Chondrocyte (in vitro differentiated cells): ENCODE data around the gene NPAS3. TPM values are rescaled to one million over a fixed set of nuclear protein-coding genes. Genes with fewer than 3 reads are reported as not detected.
A peak's percentile ranks its signal among the peaks of the same experiment; 100 is the strongest.

ENCODE experiments used
- DNase-seq: peaks from one replicate; pipeline ENCODE4 v3.0.0; 2021; ENCODE audit warnings: mixed read lengths, low spot score
- H3K27ac Mint-ChIP-seq: one replicate; pipeline ENCODE4 v1.8.0; 2021; ENCODE audit warnings: mild to moderate bottlenecking, moderate library complexity, mixed read lengths; ENCODE audit not compliant: unreplicated experiment
- H3K27me3 Mint-ChIP-seq: 2 replicates; pipeline ENCODE4 v1.8.0; 2021; ENCODE audit warnings: low read depth, mixed read lengths
- H3K36me3 Mint-ChIP-seq: 2 replicates; pipeline ENCODE4 v1.8.0; 2021; ENCODE audit warnings: low read depth, mixed read lengths
- H3K4me1 Mint-ChIP-seq: 2 replicates; pipeline ENCODE4 v1.8.0; 2021; ENCODE audit warnings: low read depth, mild to moderate bottlenecking, mixed read lengths
- H3K4me3 Mint-ChIP-seq: one replicate; pipeline ENCODE4 v1.8.0; 2021; ENCODE audit warnings: mild to moderate bottlenecking, moderate library complexity, mixed read lengths; ENCODE audit not compliant: unreplicated experiment
- H3K9me3 Mint-ChIP-seq: 2 replicates; pipeline ENCODE4 v1.8.0; 2021; ENCODE audit warnings: low read depth, mixed read lengths
- CTCF ChIP-seq: fragments of 200-600 bp; sonication (generic); IDR thresholded peaks from 2 replicates; pipeline ENCODE4 v1.5.0; 2021; ENCODE audit warnings: antibody characterized with exemption, mild to moderate bottlenecking, moderate library complexity
- total RNA-seq: library from RNA; stranded (reverse); gene quantifications from 3 replicates; pipeline ENCODE4 v1.2.1, GENCODE V29; 2021

Gene NPAS3
- total RNA-seq, 1 donor from 2014 or later, result 2.6 TPM

GRCh38 chr14:33704481-33704880 lies 765.8 kb downstream of the NPAS3 start:
- H3K36me3 Mint-ChIP-seq, result no peaks in the 10 kb centered on the region
- peaks cover 8% of the 10 kb centered on the region for H3K9me3 Mint-ChIP-seq
- DNase-seq, result no peak
- H3K27ac Mint-ChIP-seq, result no peak overlapping the region
- peaks cover 12% of the 10 kb centered on the region for H3K4me1 Mint-ChIP-seq
- no peak overlapping the region for H3K4me3 Mint-ChIP-seq
- no peak for TF ChIP-seq CTCF
- no peaks in the 10 kb centered on the region for H3K27me3 Mint-ChIP-seq

GRCh38 chr14:33705490-33705889 lies 766.8 kb downstream of the NPAS3 start:
- Mint-ChIP-seq H3K4me1 (peaks cover 12% of the 10 kb centered on the region), H3K27me3 (no peaks in the 10 kb centered on the region), H3K9me3 (peaks cover 8% of the 10 kb centered on the region), H3K27ac (no peak overlapping the region), H3K4me3 (no peak overlapping the region), H3K36me3 (no peaks in the 10 kb centered on the region)
- TF ChIP-seq CTCF, result no peak
- DNase-seq, result no peak

- Mint-ChIP-seq H3K27ac (peak overlapping the region; percentile 60), H3K9me3 (no peaks in the 10 kb centered on the region), H3K4me1 (peaks cover 12% of the 10 kb centered on the region), H3K27me3 (no peaks in the 10 kb centered on the region), H3K36me3 (no peaks in the 10 kb centered on the region), H3K4me3 (no peak overlapping the region)
- no peak for TF ChIP-seq CTCF
- no peak for DNase-seq
These were observed 769.0 kb downstream of the NPAS3 start for GRCh38 chr14:33707716-33708115.

- Mint-ChIP-seq H3K9me3 (no peaks in the 10 kb centered on the region), H3K27ac (no peak overlapping the region), H3K4me3 (no peak overlapping the region), H3K36me3 (no peaks in the 10 kb centered on the region), H3K4me1 (peaks cover 12% of the 10 kb centered on the region), H3K27me3 (no peaks in the 10 kb centered on the region)
- no peak for DNase-seq
- TF ChIP-seq CTCF, result no peak
These were observed 770.6 kb downstream of the NPAS3 start for GRCh38 chr14:33709283-33709682.

GRCh38 chr14:33709711-33710110 lies 771.0 kb downstream of the NPAS3 start:
- H3K4me1 Mint-ChIP-seq, result peaks cover 13% of the 10 kb centered on the region
- H3K36me3 Mint-ChIP-seq, result no peaks in the 10 kb centered on the region
- no peaks in the 10 kb centered on the region for H3K27me3 Mint-ChIP-seq
- no peak overlapping the region for H3K27ac Mint-ChIP-seq
- no peak for DNase-seq
- no peak overlapping the region for H3K4me3 Mint-ChIP-seq
- TF ChIP-seq CTCF, result no peak
- H3K9me3 Mint-ChIP-seq, result no peaks in the 10 kb centered on the region
